Measurements from ENCODE around the gene SLC26A11. TPM values are rescaled to one million over a fixed set of nuclear protein-coding genes. Genes with fewer than 3 reads are reported as not detected.
A peak's percentile ranks its signal among the peaks of the same experiment; 100 is the strongest.

Gene SLC26A11
- total RNA-seq, 2 experiments from 2014 or later, result 1.6 to 1.7 TPM

- Mint-ChIP-seq H3K4me3 (no peak overlapping the region), H3K9me3 (no peaks in the 10 kb centered on the region), H3K27ac (peak overlapping the region; percentile 34), H3K4me1 (ENCODE audit: low read depth) (peaks cover 8% of the 10 kb centered on the region), H3K27me3 (no peaks in the 10 kb centered on the region), H3K36me3 (ENCODE audit: low read depth) (peaks cover 36% of the 10 kb centered on the region)
- intact Hi-C loops (cut with micrococcal nuclease), result no loop called here
- TF ChIP-seq CTCF (IDR thresholded peaks at IDR 0.05), result no peak
- CTCF ChIA-PET, result no interaction called here
- DNase-seq (no peak), ATAC-seq (no peak)
- POLR2A ChIA-PET, result no interaction called here
Observed at GRCh38 chr17:80290156-80290555, 69.9 kb downstream of the SLC26A11 start.

- peaks cover 44% of the 10 kb centered on the region for H3K36me3 Mint-ChIP-seq (ENCODE audit: low read depth)
- ATAC-seq, result no peak
- POLR2A ChIA-PET, result interaction anchor here (1.0 kb wide), 1 partner anchor 60 kb away, joined by 3 read pairs; no protein-coding TSS in a partner anchor
Observed at GRCh38 chr17:80291260-80291659, 71.0 kb downstream of the SLC26A11 start.

GRCh38 chr17:80291691-80292487 is 71.7 kb downstream of the SLC26A11 start:
- ATAC-seq, result no peak
- Mint-ChIP-seq H3K27ac (no peak overlapping the region), H3K9me3 (no peaks in the 10 kb centered on the region), H3K36me3 (ENCODE audit: low read depth) (peaks cover 50% of the 10 kb centered on the region), H3K4me1 (ENCODE audit: low read depth) (peaks cover 12% of the 10 kb centered on the region), H3K4me3 (no peak overlapping the region), H3K27me3 (no peaks in the 10 kb centered on the region)
- CTCF ChIA-PET, result no interaction called here
- DNase-seq, result no peak
- intact Hi-C loops (cut with micrococcal nuclease), result no loop called here
- no peak for TF ChIP-seq CTCF (IDR thresholded peaks at IDR 0.05)
- POLR2A ChIA-PET, result interaction anchor here (1.0 kb wide), 1 partner anchor 59 kb away, joined by 3 read pairs; no protein-coding TSS in a partner anchor

More at GRCh38 chr17:80291260-80291659, 71.0 kb downstream of the SLC26A11 start:
- Mint-ChIP-seq H3K4me3 (no peak overlapping the region), H3K27me3 (no peaks in the 10 kb centered on the region), H3K9me3 (no peaks in the 10 kb centered on the region), H3K4me1 (ENCODE audit: low read depth) (peaks cover 12% of the 10 kb centered on the region), H3K27ac (no peak overlapping the region)
- no peak for DNase-seq
- CTCF ChIA-PET, result no interaction called here
- no peak for TF ChIP-seq CTCF (IDR thresholded peaks at IDR 0.05)
- intact Hi-C loops (cut with micrococcal nuclease), result no loop called here

- no peaks in the 10 kb centered on the region for H3K27me3 Mint-ChIP-seq
- H3K4me3 Mint-ChIP-seq, result no peak overlapping the region
- no peaks in the 10 kb centered on the region for H3K9me3 Mint-ChIP-seq
- TF ChIP-seq CTCF (IDR thresholded peaks at IDR 0.05), result no peak
- DNase-seq (no peak), ATAC-seq (no peak)
- H3K4me1 Mint-ChIP-seq (ENCODE audit: low read depth), result peaks cover 8% of the 10 kb centered on the region
- POLR2A ChIA-PET, result interaction anchor here (1.0 kb wide), 1 partner anchor 59 kb away, joined by 3 read pairs; no protein-coding TSS in a partner anchor
- no peak overlapping the region for H3K27ac Mint-ChIP-seq
- CTCF ChIA-PET, result no interaction called here
- intact Hi-C loops (cut with micrococcal nuclease), result no loop called here
- H3K36me3 Mint-ChIP-seq (ENCODE audit: low read depth), result peaks cover 50% of the 10 kb centered on the region
Observed at GRCh38 chr17:80292521-80292971, 72.3 kb downstream of the SLC26A11 start.

- ChIA-PET POLR2A (no interaction called here), CTCF (no interaction called here)
- Mint-ChIP-seq H3K27me3 (no peaks in the 10 kb centered on the region), H3K4me1 (ENCODE audit: low read depth) (peaks cover 3% of the 10 kb centered on the region), H3K9me3 (no peaks in the 10 kb centered on the region), H3K36me3 (ENCODE audit: low read depth) (peaks cover 54% of the 10 kb centered on the region), H3K4me3 (no peak overlapping the region), H3K27ac (peak overlapping the region; percentile 2)
- DNase-seq (no peak), ATAC-seq (no peak)
- TF ChIP-seq CTCF (IDR thresholded peaks at IDR 0.05), result no peak
- intact Hi-C loops (cut with micrococcal nuclease), result no loop called here
Observed at GRCh38 chr17:80294210-80294609, 74.0 kb downstream of the SLC26A11 start.
